Thyroid gland (tissue), 4 donors: ENCODE measurements around the gene EMP2. TPM values are rescaled to one million over a fixed set of nuclear protein-coding genes. Genes with fewer than 3 reads are reported as not detected.

Source experiments
- DNase-seq, 2 donors: peaks; one replicate each; pipeline ENCODE4 v3.0.0-alpha.2; 2019
- H3K27ac ChIP-seq, 3 donors: fragments of 200-600 bp; sonication (generic); 1 replicate in 2 of 3; 2 replicates in 1 of 3; pipeline ENCODE4 v1.5.1; 2016 to 2019; ENCODE audit warnings: mild to moderate bottlenecking in 1 of 3, moderate library complexity in 1 of 3
- H3K27me3 ChIP-seq: fragments of 200-600 bp; sonication (generic); one replicate; pipeline ENCODE4 v1.5.1; 2019
- H3K36me3 ChIP-seq, 2 donors: fragments of 200-600 bp; sonication (generic); one replicate each; pipeline ENCODE4 v1.5.1; 2016 to 2019
- H3K4me1 ChIP-seq, 2 donors: fragments of 200-600 bp; sonication (generic); one replicate each; pipeline ENCODE4 v1.5.1; 2017 to 2019
- H3K4me3 ChIP-seq, 3 donors: fragments of 200-600 bp; sonication (generic); replicated peaks in 1 of 3; 1 replicate in 2 of 3; 2 replicates in 1 of 3; pipeline ENCODE4 v1.5.1; 2016; ENCODE audit warnings: mild to moderate bottlenecking in 1 of 3
- H3K9me3 ChIP-seq: fragments of 200-600 bp; sonication (generic); one replicate; pipeline ENCODE4 v1.5.1; 2017
- POLR2A ChIP-seq, 2 donors: fragments of 450-650 bp; IDR thresholded peaks; one replicate each; pipeline ENCODE4 v1.6.1; 2017; ENCODE audit warnings: antibody characterized with exemption in 2 of 2, mild to moderate bottlenecking in 2 of 2, moderate library complexity in 1 of 2
- WGBS, 2 donors: methylation state at CpG; one replicate each; pipeline ENCODE4 v1.1.5; 2017; 5-methylcytosine and 5-hydroxymethylcytosine counted together
- intact Hi-C: fragments of 100-400 bp; cut with DNase I; formaldehyde crosslinking; loops from one replicate; pipeline ENCODE4 v1.15.1; 2023
- total RNA-seq, 4 donors: library from RNA; depleted of rRNA; stranded (reverse); fragments of >200 nt; gene quantifications; one replicate each; pipeline ENCODE4 v1.2.3, GENCODE V29; 2016
- TF ChIP-seq, protein P1 (sequence below), 6 experiments: fragments of 200-600 bp in 3 of 6; fragments of 450-650 bp in 3 of 6; sonication (generic) in 3 of 6; IDR thresholded peaks; one replicate each; pipeline ENCODE4 v1.5.1; 2016 to 2019; ENCODE audit warnings: antibody characterized with exemption in 6 of 6, mild to moderate bottlenecking in 2 of 6, inconsistent platforms in 1 of 6, moderate library complexity in 1 of 6

EMP2 gene
- total RNA-seq, 4 donors from 2014 or later: 17.9 to 37.5 (median 23.1) TPM

DNA sequence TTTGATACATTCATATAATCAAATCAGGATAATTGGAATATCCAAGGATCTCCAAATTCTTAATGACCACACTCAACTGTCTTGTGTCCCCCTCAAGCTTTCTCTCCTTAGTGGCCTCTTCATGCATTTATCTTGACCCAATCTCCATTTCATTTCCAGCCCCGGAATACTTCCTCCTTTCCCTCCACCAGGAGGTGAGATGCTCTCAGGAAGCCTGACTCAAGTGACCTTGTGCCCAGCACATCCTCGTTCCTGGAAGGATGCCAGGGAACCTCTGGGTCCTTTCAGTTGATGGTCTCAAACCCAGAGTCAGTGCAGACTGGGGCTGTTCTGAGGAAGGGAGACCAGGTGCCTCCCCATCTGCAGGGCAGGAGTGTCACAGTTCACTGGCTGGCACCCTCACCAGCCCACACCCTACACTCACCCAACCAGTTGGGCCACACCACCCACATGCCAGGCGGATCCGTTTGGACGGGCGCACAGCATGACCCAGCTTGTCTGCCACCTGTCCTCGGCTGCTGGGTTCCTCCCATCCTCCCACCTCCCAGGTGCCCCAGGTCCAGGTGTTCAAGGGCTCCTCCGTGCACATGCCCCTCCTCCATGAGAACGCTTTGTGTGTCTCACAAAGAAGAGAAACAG, 14.0 kb upstream of the EMP2 start:
- DNase-seq: peak; percentile 34 to 44
- no peaks in the 10 kb centered on the region for H3K36me3 ChIP-seq
- no peak for TF ChIP-seq POLR2A (IDR thresholded peaks at IDR 0.05)
- TF ChIP-seq, protein P1, sequence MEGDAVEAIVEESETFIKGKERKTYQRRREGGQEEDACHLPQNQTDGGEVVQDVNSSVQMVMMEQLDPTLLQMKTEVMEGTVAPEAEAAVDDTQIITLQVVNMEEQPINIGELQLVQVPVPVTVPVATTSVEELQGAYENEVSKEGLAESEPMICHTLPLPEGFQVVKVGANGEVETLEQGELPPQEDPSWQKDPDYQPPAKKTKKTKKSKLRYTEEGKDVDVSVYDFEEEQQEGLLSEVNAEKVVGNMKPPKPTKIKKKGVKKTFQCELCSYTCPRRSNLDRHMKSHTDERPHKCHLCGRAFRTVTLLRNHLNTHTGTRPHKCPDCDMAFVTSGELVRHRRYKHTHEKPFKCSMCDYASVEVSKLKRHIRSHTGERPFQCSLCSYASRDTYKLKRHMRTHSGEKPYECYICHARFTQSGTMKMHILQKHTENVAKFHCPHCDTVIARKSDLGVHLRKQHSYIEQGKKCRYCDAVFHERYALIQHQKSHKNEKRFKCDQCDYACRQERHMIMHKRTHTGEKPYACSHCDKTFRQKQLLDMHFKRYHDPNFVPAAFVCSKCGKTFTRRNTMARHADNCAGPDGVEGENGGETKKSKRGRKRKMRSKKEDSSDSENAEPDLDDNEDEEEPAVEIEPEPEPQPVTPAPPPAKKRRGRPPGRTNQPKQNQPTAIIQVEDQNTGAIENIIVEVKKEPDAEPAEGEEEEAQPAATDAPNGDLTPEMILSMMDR (IDR thresholded peaks at IDR 0.05): no peak
- intact Hi-C loops: no loop called here
- 36 to 46% methylated on average over 6 to 9 of the region's 9 CpGs for WGBS, 2 donors
- no peaks in the 10 kb centered on the region for H3K27me3 ChIP-seq
- no peaks in the 10 kb centered on the region for H3K9me3 ChIP-seq
- no peak overlapping the region for H3K27ac ChIP-seq
- H3K4me3 ChIP-seq: no peak overlapping the region
- peaks cover 0 to 4% of the 10 kb centered on the region in 2 donors for H3K4me1 ChIP-seq

DNA sequence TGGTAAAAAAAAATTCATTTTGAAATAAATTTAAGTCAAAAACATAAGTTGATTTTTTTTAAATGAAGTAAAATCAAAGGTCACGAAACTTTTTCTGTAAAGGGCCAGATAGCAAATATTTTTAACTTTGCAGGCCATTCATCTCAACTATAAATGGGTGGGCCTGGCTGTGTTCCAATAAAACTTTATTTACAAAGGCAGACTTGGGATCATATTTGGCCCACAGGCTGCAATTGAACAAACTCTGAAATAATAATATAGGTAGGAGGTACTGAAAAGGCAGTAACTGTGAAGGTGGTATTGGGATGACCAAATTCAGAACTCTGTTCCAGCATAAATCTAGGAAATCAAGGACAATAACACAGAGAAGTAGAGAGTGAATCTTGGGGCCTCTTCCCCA, 12.2 kb upstream of the EMP2 start:
- no peak overlapping the region for H3K4me3 ChIP-seq
- 88 to 95% methylated on average over 1 of the region's 1 CpG for WGBS, 2 donors
- no peaks in the 10 kb centered on the region for H3K36me3 ChIP-seq
- intact Hi-C loops: no loop called here
- TF ChIP-seq, protein P1 (IDR thresholded peaks at IDR 0.05): no peak
- TF ChIP-seq POLR2A (IDR thresholded peaks at IDR 0.05): no peak
- H3K9me3 ChIP-seq: no peaks in the 10 kb centered on the region
- DNase-seq: no peak
- H3K27ac ChIP-seq: no peak overlapping the region
- H3K4me1 ChIP-seq: peaks cover 0 to 4% of the 10 kb centered on the region in 2 donors
- no peaks in the 10 kb centered on the region for H3K27me3 ChIP-seq

DNA sequence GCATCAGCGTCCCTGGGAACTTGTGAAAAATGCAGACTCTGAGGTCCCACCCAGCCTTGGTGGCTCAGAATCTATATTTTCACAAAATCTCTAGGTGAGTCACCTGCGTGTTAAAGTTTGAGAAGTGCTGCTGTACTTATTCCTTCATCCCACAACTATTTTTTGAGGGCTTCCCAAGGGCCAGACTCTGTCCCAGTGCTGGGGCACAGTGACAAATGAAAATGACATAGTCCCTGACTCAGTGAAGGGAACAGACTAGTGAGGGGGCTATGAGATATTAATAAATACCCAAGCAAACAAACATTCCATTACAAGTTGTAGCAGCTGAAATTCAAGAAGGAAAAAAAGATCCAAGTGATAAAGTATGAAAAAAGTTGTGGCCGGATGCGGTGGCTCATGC, 9.9 kb upstream of the EMP2 start:
- H3K36me3 ChIP-seq: no peaks in the 10 kb centered on the region
- no peak for DNase-seq
- no peak overlapping the region for H3K4me3 ChIP-seq
- H3K9me3 ChIP-seq: no peaks in the 10 kb centered on the region
- no peaks in the 10 kb centered on the region for H3K27me3 ChIP-seq
- intact Hi-C loops: no loop called here
- TF ChIP-seq, protein P1 (IDR thresholded peaks at IDR 0.05): no peak
- TF ChIP-seq POLR2A (IDR thresholded peaks at IDR 0.05): no peak
- H3K4me1 ChIP-seq: peaks cover 0 to 4% of the 10 kb centered on the region in 2 donors
- 77 to 84% methylated on average over 4 of the region's 4 CpGs for WGBS, 2 donors
- H3K27ac ChIP-seq: no peak overlapping the region

DNA sequence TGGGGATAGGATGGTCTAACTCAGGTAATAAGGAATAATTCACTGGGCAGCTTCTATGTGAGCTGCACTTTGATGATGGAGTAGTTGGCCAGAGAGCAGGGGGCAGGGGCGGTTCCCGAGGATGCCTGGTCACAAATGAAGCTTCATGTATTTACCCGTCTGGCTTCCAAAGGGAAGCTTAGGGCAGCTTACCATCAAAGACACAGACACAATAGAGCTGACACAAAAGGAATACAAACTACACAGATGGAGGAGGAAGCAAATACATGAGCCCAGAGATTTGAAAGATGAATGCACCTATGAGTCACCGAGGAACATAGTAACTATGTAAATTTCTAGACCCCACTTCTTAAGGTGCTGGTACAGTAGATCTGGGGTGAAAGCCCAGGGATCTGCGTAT, 8.7 kb upstream of the EMP2 start:
- Histone ChIP-seq H3K4me3 (no peak overlapping the region), H3K9me3 (no peaks in the 10 kb centered on the region), H3K27ac (no peak overlapping the region), H3K27me3 (no peaks in the 10 kb centered on the region), H3K4me1 (no peaks in the 10 kb centered on the region), H3K36me3 (no peaks in the 10 kb centered on the region)
- intact Hi-C loops: no loop called here
- TF ChIP-seq, protein P1 (IDR thresholded peaks at IDR 0.05): no peak
- TF ChIP-seq POLR2A (IDR thresholded peaks at IDR 0.05): no peak
- WGBS, 2 donors: 57 to 61% methylated on average over 5 of the region's 5 CpGs
- no peak for DNase-seq

DNA sequence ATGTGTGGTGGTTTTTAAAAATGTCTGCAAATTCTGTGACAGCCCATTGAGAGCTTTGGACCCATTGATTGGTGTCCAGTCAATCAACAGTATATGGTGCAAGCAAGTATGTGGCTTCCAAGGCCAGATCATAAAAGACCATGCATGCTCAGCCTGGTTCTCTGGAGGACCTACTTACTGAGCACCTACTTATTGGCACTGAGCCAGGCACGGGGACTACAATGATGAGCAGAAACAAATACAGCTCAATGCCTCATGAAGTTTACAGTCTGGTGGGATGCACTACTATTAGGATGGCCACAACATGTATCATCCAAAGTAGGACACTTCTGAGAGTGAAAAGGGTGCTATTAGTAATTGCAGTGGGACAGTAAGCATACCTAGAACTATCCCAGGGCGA, 7.2 kb upstream of the EMP2 start:
- 55 to 69% methylated on average over 2 of the region's 2 CpGs for WGBS, 2 donors
- TF ChIP-seq, protein P1 (IDR thresholded peaks at IDR 0.05): no peak
- TF ChIP-seq POLR2A (IDR thresholded peaks at IDR 0.05): no peak
- no peaks in the 10 kb centered on the region for H3K4me1 ChIP-seq
- H3K9me3 ChIP-seq: no peaks in the 10 kb centered on the region
- no peaks in the 10 kb centered on the region for H3K27me3 ChIP-seq
- H3K4me3 ChIP-seq: no peak overlapping the region
- H3K36me3 ChIP-seq: no peaks in the 10 kb centered on the region
- no peak overlapping the region for H3K27ac ChIP-seq
- DNase-seq: no peak
- intact Hi-C loops: no loop called here
